Lower lobe of right lung (tissue), 2 donors: ENCODE measurements around the gene TET1. TPM values are rescaled to one million over a fixed set of nuclear protein-coding genes. Genes with fewer than 3 reads are reported as not detected.

Experiments used
- ATAC-seq, 2 donors: fragments of 200-7000 bp; cut with Tn5 transposase; one replicate each; pipeline ENCODE4 v1.9.1; 2020 to 2022; ENCODE audit warnings: mild to moderate bottlenecking in 2 of 2, moderate library complexity in 2 of 2
- DNase-seq: peaks from one replicate; pipeline ENCODE4 v3.0.0-alpha.2; 2020
- H3K27ac ChIP-seq: fragments of 200-600 bp; one replicate; pipeline ENCODE4 v1.8.0; 2022
- H3K27me3 ChIP-seq: fragments of 200-600 bp; one replicate; pipeline ENCODE4 v1.8.0; 2022; ENCODE audit warnings: low read depth
- H3K36me3 ChIP-seq: fragments of 200-600 bp; one replicate; pipeline ENCODE4 v1.8.0; 2022; ENCODE audit warnings: mild to moderate bottlenecking
- H3K4me1 ChIP-seq: fragments of 200-600 bp; one replicate; pipeline ENCODE4 v1.8.0; 2022
- H3K4me3 ChIP-seq: fragments of 200-600 bp; one replicate; pipeline ENCODE4 v1.8.0; 2022; ENCODE audit warnings: mild to moderate bottlenecking
- H3K9me3 ChIP-seq: fragments of 200-600 bp; one replicate; pipeline ENCODE4 v1.8.0; 2022
- intact Hi-C: fragments of 100-400 bp; cut with DNase I; formaldehyde crosslinking; loops from one replicate; pipeline ENCODE4 v1.11.0; 2022
- total RNA-seq: library from RNA; stranded (reverse); fragmentation: NEBNext Ultra II Directional; extraction: Animal tissue kit (Norgen Biotek cat#: 25700); gene quantifications from one replicate; pipeline ENCODE4 v1.2.1, GENCODE V29; 2021
- TF ChIP-seq, protein P1 (sequence below): fragments of 200-600 bp; IDR thresholded peaks from one replicate; pipeline ENCODE4 v1.8.0; 2022; ENCODE audit warnings: antibody characterized with exemption, mild to moderate bottlenecking
- donor health status: DM: no; HTN: yes; CAD: no; lungs with severe emphysema.

TET1 gene
- total RNA-seq, 1 donor from 2014 or later, result 1.8 TPM

DNA sequence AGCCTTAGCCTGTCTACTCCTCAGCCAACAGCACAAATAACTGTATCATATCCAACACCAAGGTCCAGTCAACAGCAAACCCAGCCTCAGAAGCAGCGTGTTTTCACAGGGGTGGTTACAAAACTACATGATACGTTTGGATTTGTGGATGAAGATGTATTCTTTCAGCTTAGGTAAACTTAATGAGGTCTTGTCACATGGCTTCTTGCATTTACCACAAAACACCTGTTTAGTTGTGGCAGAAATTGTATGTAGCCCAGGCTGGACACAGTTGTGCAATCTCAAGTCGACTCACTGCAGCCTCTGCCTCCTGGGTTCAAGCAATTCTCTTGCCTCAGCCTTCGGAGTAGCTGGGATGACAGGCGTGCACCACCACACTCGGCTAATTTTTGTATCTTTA, 182.3 kb downstream of the TET1 start:
- TF ChIP-seq, protein P1, sequence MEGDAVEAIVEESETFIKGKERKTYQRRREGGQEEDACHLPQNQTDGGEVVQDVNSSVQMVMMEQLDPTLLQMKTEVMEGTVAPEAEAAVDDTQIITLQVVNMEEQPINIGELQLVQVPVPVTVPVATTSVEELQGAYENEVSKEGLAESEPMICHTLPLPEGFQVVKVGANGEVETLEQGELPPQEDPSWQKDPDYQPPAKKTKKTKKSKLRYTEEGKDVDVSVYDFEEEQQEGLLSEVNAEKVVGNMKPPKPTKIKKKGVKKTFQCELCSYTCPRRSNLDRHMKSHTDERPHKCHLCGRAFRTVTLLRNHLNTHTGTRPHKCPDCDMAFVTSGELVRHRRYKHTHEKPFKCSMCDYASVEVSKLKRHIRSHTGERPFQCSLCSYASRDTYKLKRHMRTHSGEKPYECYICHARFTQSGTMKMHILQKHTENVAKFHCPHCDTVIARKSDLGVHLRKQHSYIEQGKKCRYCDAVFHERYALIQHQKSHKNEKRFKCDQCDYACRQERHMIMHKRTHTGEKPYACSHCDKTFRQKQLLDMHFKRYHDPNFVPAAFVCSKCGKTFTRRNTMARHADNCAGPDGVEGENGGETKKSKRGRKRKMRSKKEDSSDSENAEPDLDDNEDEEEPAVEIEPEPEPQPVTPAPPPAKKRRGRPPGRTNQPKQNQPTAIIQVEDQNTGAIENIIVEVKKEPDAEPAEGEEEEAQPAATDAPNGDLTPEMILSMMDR, result no peak
- intact Hi-C loops, result no loop called here
- H3K36me3 ChIP-seq, result peaks cover 100% of the 10 kb centered on the region

More for the DNA sequence above, 182.3 kb downstream of the TET1 start:
- Histone ChIP-seq H3K4me1 (no peaks in the 10 kb centered on the region), H3K4me3 (no peak overlapping the region), H3K9me3 (no peaks in the 10 kb centered on the region), H3K27ac (no peak overlapping the region), H3K27me3 (no peaks in the 10 kb centered on the region)
- ATAC-seq (no peak), DNase-seq (no peak)

Other genes starting within 250 kb of the TET1 start
- gene HNRNPH3, start 228.3 kb upstream of the TET1 start, total RNA-seq, result 117 TPM
- gene PBLD, start 227.4 kb upstream of the TET1 start, total RNA-seq, result 2.6 TPM
- 24.8 TPM for gene RUFY2, start 153.1 kb upstream of the TET1 start, total RNA-seq
- 7.1 TPM for gene DNA2, start 88.4 kb upstream of the TET1 start, total RNA-seq
- gene SLC25A16, start 32.8 kb upstream of the TET1 start, total RNA-seq, result 29.4 TPM
- 52.9 TPM for gene CCAR1, start 160.9 kb downstream of the TET1 start, total RNA-seq